Liver (tissue), 9 donors: ENCODE measurements around the gene PLIN1. TPM values are rescaled to one million over a fixed set of nuclear protein-coding genes. Genes with fewer than 3 reads are reported as not detected.

ENCODE experiments used
- DNase-seq: peaks from one replicate; pipeline ENCODE4 v3.0.0-alpha.2; 2017; ENCODE audit warnings: low spot score
- H3K27ac ChIP-seq, 2 donors: one replicate each; pipeline ENCODE4 v1.7.0; 2013; ENCODE audit warnings: inconsistent platforms in 2 of 2, low read length in 2 of 2, control low read depth in 1 of 2, low read depth in 1 of 2, mild to moderate bottlenecking in 1 of 2
- H3K27me3 ChIP-seq, 4 donors: one replicate each; pipeline versions ENCODE4 v1.6.1 to v1.7.0; 2013; ENCODE audit warnings: low read length in 3 of 4, inconsistent platforms in 1 of 4, mild to moderate bottlenecking in 1 of 4, moderate library complexity in 1 of 4; ENCODE audit not compliant: control insufficient read depth in 4 of 4, insufficient read depth in 4 of 4
- H3K36me3 ChIP-seq, 4 donors: one replicate each; pipeline versions ENCODE4 v1.6.1 to v1.7.0; 2013; ENCODE audit warnings: low read length in 3 of 4, mild to moderate bottlenecking in 3 of 4, low read depth in 1 of 4, moderate library complexity in 1 of 4; ENCODE audit not compliant: control insufficient read depth in 4 of 4, insufficient read depth in 3 of 4
- H3K4me1 ChIP-seq, 4 donors: one replicate each; pipeline versions ENCODE4 v1.6.1 to v1.7.0; 2013; ENCODE audit warnings: low read length in 3 of 4, mild to moderate bottlenecking in 3 of 4, moderate library complexity in 1 of 4; ENCODE audit not compliant: control insufficient read depth in 4 of 4, insufficient read depth in 4 of 4
- H3K4me3 ChIP-seq, 3 donors: one replicate each; pipeline versions ENCODE4 v1.6.1 to v1.7.0; 2013; ENCODE audit warnings: low read length in 3 of 3, control low read depth in 1 of 3, low read depth in 1 of 3, mild to moderate bottlenecking in 1 of 3
- H3K9ac ChIP-seq, 2 donors: one replicate each; pipeline ENCODE4 v1.7.0; 2013; ENCODE audit warnings: low read length in 2 of 2, mild to moderate bottlenecking in 2 of 2, moderate library complexity in 2 of 2, control low read depth in 1 of 2, low read depth in 1 of 2
- H3K9me3 ChIP-seq, 4 donors: one replicate each; pipeline versions ENCODE4 v1.6.1 to v1.7.0; 2013; ENCODE audit warnings: low read length in 3 of 4; ENCODE audit not compliant: control insufficient read depth in 4 of 4
- EGR1 ChIP-seq, 2 donors: IDR thresholded peaks; 2 replicates each; pipeline ENCODE4 v1.6.1; 2016 to 2018; ENCODE audit warnings: antibody characterized with exemption in 2 of 2, low read depth in 2 of 2
- FOXA1 ChIP-seq: IDR thresholded peaks from 2 replicates; pipeline ENCODE4 v1.6.1; 2016; ENCODE audit warnings: antibody characterized with exemption
- FOXA2 ChIP-seq: IDR thresholded peaks from 2 replicates; pipeline ENCODE4 v1.6.1; 2016; ENCODE audit warnings: antibody characterized with exemption
- GABPA ChIP-seq, 2 donors: IDR thresholded peaks in 1 of 2; conservative IDR thresholded peaks in 1 of 2; 2 replicates each; pipeline ENCODE4 v1.6.1; 2016; ENCODE audit warnings: antibody characterized with exemption in 2 of 2, mild to moderate bottlenecking in 1 of 2, moderate library complexity in 1 of 2
- HNF4A ChIP-seq, 2 donors: conservative IDR thresholded peaks; 2 replicates each; pipeline ENCODE4 v1.6.1; 2016; ENCODE audit warnings: antibody characterized with exemption in 2 of 2, mild to moderate bottlenecking in 2 of 2
- HNF4G ChIP-seq: IDR thresholded peaks from 2 replicates; pipeline ENCODE4 v1.6.1; 2016; ENCODE audit warnings: antibody characterized with exemption
- JUND ChIP-seq, 2 donors: IDR thresholded peaks; 2 replicates each; pipeline ENCODE4 v1.6.1; 2016; ENCODE audit warnings: antibody characterized with exemption in 2 of 2
- NR2F2 ChIP-seq: IDR thresholded peaks from 2 replicates; pipeline ENCODE4 v1.6.1; 2016; ENCODE audit warnings: antibody characterized with exemption
- RAD21 ChIP-seq, 2 donors: IDR thresholded peaks; 2 replicates each; pipeline ENCODE4 v1.6.1; 2016; ENCODE audit warnings: antibody characterized with exemption in 2 of 2, mild to moderate bottlenecking in 2 of 2
- REST ChIP-seq: IDR thresholded peaks from 2 replicates; pipeline ENCODE4 v1.6.1; 2016; ENCODE audit warnings: antibody characterized with exemption, mild to moderate bottlenecking
- RXRA ChIP-seq, 2 donors: IDR thresholded peaks; 2 replicates each; pipeline ENCODE4 v1.6.1; 2017 to 2018; ENCODE audit warnings: antibody characterized with exemption in 2 of 2, mild to moderate bottlenecking in 1 of 2
- SP1 ChIP-seq: IDR thresholded peaks from 2 replicates; pipeline ENCODE4 v1.6.1; 2018; ENCODE audit warnings: antibody characterized with exemption, mild to moderate bottlenecking
- TAF1 ChIP-seq: conservative IDR thresholded peaks from 2 replicates; pipeline ENCODE4 v1.6.1; 2016; ENCODE audit warnings: antibody characterized with exemption, mild to moderate bottlenecking
- YY1 ChIP-seq: IDR thresholded peaks from 2 replicates; pipeline ENCODE4 v1.6.1; 2016; ENCODE audit warnings: antibody characterized with exemption, mild to moderate bottlenecking
- ZBTB33 ChIP-seq: IDR thresholded peaks from 2 replicates; pipeline ENCODE4 v1.6.1; 2016; ENCODE audit warnings: antibody characterized with exemption
- WGBS: extraction: QIAGEN DNeasy Blood & Tissue Kit; methylation state at CpG from one replicate; pipeline ENCODE4 v1.1.7; 2013; 5-methylcytosine and 5-hydroxymethylcytosine counted together
- polyA plus RNA-seq, 2 donors: library from polyadenylated mRNA; stranded (reverse) in 1 of 2; unstranded in 1 of 2; fragments of 200-250 nt in 1 of 2; fragments of >200 nt in 1 of 2; fragmentation: Nextera tagmentation in 1 of 2; extraction: Ambion mirVana in 1 of 2; gene quantifications; one replicate each; pipeline versions ENCODE4 v1.2.1 to v1.2.3, GENCODE V29; 2013 to 2015
- total RNA-seq, 2 donors: library from RNA; depleted of rRNA; stranded (reverse); fragments of >200 nt; gene quantifications; one replicate each; pipeline ENCODE4 v1.2.3, GENCODE V29; 2014
- TF ChIP-seq, protein P1 (sequence below): fragments of 150-350 bp; IDR thresholded peaks from 2 replicates; pipeline ENCODE4 v1.5.1; 2017; ENCODE audit warnings: improper control_type of control experiment, low read depth, low read length; ENCODE audit not compliant: missing input control
- TF ChIP-seq, protein P2 (sequence below): IDR thresholded peaks from 2 replicates; pipeline ENCODE4 v1.6.1; 2016; ENCODE audit warnings: antibody characterized with exemption
- TF ChIP-seq, protein P3 (sequence below): IDR thresholded peaks from 2 replicates; pipeline ENCODE4 v1.6.1; 2016; ENCODE audit warnings: antibody characterized with exemption
- donor health status: healthy.
- donor health status: healthy.
- donor health status: healthy.
- donor health status: healthy.
- donor health status: healthy.

PLIN1 gene
- total and polyA plus RNA-seq, 4 donors: 10.2 to 46.0 (median 13.3) TPM

GRCh38 chr15:89646416-89647141, 32.6 kb downstream of the PLIN1 start:
- no peaks in the 10 kb centered on the region for H3K36me3 ChIP-seq
- H3K4me3 ChIP-seq: no peak overlapping the region
- TF ChIP-seq TAF1: no peak
- no peak for TF ChIP-seq SP1
- no peak for TF ChIP-seq YY1
- TF ChIP-seq GABPA (IDR thresholded peaks at IDR 0.05 in 1 of 2, conservative IDR thresholded peaks at IDR 0.05 in 1 of 2): no peak
- no peak for TF ChIP-seq RAD21 (IDR thresholded peaks at IDR 0.05)
- TF ChIP-seq, protein P1, sequence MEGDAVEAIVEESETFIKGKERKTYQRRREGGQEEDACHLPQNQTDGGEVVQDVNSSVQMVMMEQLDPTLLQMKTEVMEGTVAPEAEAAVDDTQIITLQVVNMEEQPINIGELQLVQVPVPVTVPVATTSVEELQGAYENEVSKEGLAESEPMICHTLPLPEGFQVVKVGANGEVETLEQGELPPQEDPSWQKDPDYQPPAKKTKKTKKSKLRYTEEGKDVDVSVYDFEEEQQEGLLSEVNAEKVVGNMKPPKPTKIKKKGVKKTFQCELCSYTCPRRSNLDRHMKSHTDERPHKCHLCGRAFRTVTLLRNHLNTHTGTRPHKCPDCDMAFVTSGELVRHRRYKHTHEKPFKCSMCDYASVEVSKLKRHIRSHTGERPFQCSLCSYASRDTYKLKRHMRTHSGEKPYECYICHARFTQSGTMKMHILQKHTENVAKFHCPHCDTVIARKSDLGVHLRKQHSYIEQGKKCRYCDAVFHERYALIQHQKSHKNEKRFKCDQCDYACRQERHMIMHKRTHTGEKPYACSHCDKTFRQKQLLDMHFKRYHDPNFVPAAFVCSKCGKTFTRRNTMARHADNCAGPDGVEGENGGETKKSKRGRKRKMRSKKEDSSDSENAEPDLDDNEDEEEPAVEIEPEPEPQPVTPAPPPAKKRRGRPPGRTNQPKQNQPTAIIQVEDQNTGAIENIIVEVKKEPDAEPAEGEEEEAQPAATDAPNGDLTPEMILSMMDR: no peak
- no peak for TF ChIP-seq EGR1 (IDR thresholded peaks at IDR 0.05; ENCODE audit: low read depth in 2 of 2)
- no peak for TF ChIP-seq FOXA2
- TF ChIP-seq, protein P2, sequence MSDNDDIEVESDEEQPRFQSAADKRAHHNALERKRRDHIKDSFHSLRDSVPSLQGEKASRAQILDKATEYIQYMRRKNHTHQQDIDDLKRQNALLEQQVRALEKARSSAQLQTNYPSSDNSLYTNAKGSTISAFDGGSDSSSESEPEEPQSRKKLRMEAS: no peak
- TF ChIP-seq FOXA1: no peak
- TF ChIP-seq JUND (IDR thresholded peaks at IDR 0.05): no peak
- TF ChIP-seq NR2F2: no peak
- TF ChIP-seq ZBTB33: no peak
- TF ChIP-seq HNF4A (conservative IDR thresholded peaks at IDR 0.05): no peak
- TF ChIP-seq, protein P3, sequence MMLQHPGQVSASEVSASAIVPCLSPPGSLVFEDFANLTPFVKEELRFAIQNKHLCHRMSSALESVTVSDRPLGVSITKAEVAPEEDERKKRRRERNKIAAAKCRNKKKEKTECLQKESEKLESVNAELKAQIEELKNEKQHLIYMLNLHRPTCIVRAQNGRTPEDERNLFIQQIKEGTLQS: no peak
- TF ChIP-seq HNF4G: no peak
- no peak for TF ChIP-seq REST
- TF ChIP-seq RXRA (IDR thresholded peaks at IDR 0.05): no peak
- 80% methylated on average over 22 of the region's 22 CpGs for WGBS
- H3K4me1 ChIP-seq: peaks cover 3 to 9% (median 4%) of the 10 kb centered on the region in 4 donors
- no peaks in the 10 kb centered on the region for H3K27me3 ChIP-seq
- no peak overlapping the region for H3K27ac ChIP-seq
- DNase-seq: no peak
- no peaks in the 10 kb centered on the region for H3K9me3 ChIP-seq
- H3K9ac ChIP-seq: no peak overlapping the region
